IMR-90 (cell line): ENCODE results near the gene BZW2. TPM values are rescaled to one million over a fixed set of nuclear protein-coding genes. Genes with fewer than 3 reads are reported as not detected.

ENCODE experiments used
- ATAC-seq: fragments of 200-7000 bp; cut with Tn5 transposase; 2 replicates; pipeline ENCODE4 v1.9.1; 2020; ENCODE audit warnings: low read depth, mild to moderate bottlenecking, moderate library complexity
- BruUV-seq: library from RNA; stranded (reverse); fragments of 400-500 nt; replicated peaks from 2 replicates; lab custom pipeline; 2021; lab: Mats Ljungman, UMichigan
- CTCF ChIA-PET: fragments of 300-600 bp; formaldehyde crosslinking; extraction: SDS; loops from one replicate; lab custom pipeline; 2021; ENCODE audit warnings: antibody characterized with exemption; lab: Yijun Ruan, JAX
- POLR2A ChIA-PET: fragments of 300-600 bp; sonication (Branson Sonifier 250); formaldehyde crosslinking; loops from one replicate; lab custom pipeline; 2022; ENCODE audit warnings: antibody characterized with exemption; ENCODE audit not compliant: unreplicated experiment; lab: Charles Lee
- DNase-seq: peaks from one replicate; pipeline ENCODE4 v3.0.0; 2013
- H2AFZ ChIP-seq: replicated peaks from 2 replicates; pipeline ENCODE3; 2013; ENCODE audit warnings: low read length, mild to moderate bottlenecking; ENCODE audit not compliant: poor library complexity
- H2AK5ac ChIP-seq: 2 replicates; pipeline ENCODE4 v1.6.1; 2013; ENCODE audit warnings: low read depth, low read length, inconsistent platforms
- H2AK9ac ChIP-seq: replicated peaks from 2 replicates; pipeline ENCODE3; 2013; ENCODE audit warnings: mild to moderate bottlenecking, low read depth, low read length, moderate library complexity; ENCODE audit not compliant: poor library complexity
- H2BK120ac ChIP-seq: 2 replicates; pipeline ENCODE4 v1.6.1; 2013; ENCODE audit warnings: low read depth, low read length, inconsistent platforms
- H2BK15ac ChIP-seq: 3 replicates; pipeline ENCODE4 v1.6.1; 2013; ENCODE audit warnings: low read depth, low read length, inconsistent platforms
- H2BK20ac ChIP-seq: 2 replicates; pipeline ENCODE4 v1.6.1; 2013; ENCODE audit warnings: low read depth, mild to moderate bottlenecking, inconsistent platforms, low read length, moderate library complexity
- H2BK5ac ChIP-seq: 2 replicates; pipeline ENCODE4 v1.6.1; 2013; ENCODE audit warnings: mild to moderate bottlenecking, low read depth, low read length, inconsistent platforms; ENCODE audit not compliant: poor library complexity, severe bottlenecking
- H3K14ac ChIP-seq: replicated peaks from 2 replicates; pipeline ENCODE4 v1.6.1; 2013; ENCODE audit warnings: low read depth, low read length, inconsistent platforms
- H3K18ac ChIP-seq: 2 replicates; pipeline ENCODE4 v1.6.1; 2013; ENCODE audit warnings: low read depth, low read length, control low read depth
- H3K23ac ChIP-seq: 2 replicates; pipeline ENCODE4 v1.6.1; 2013; ENCODE audit warnings: low read depth, low read length, inconsistent platforms
- H3K27ac ChIP-seq: 2 replicates; pipeline ENCODE4 v1.5.1; 2013; ENCODE audit warnings: mild to moderate bottlenecking, control low read depth, low read length; ENCODE audit not compliant: insufficient read depth
- H3K27me3 ChIP-seq: 2 replicates; pipeline ENCODE4 v1.6.1; 2013; ENCODE audit warnings: low read length; ENCODE audit not compliant: control insufficient read depth, insufficient read depth
- H3K36me3 ChIP-seq: 2 replicates; pipeline ENCODE4 v1.6.1; 2013; ENCODE audit warnings: low read length, mixed read lengths; ENCODE audit not compliant: control insufficient read depth, insufficient read depth
- H3K4ac ChIP-seq: 2 replicates; pipeline ENCODE4 v1.6.1; 2013; ENCODE audit warnings: low read depth, low read length, inconsistent platforms
- H3K4me1 ChIP-seq: 2 replicates; pipeline ENCODE4 v1.6.1; 2013; ENCODE audit warnings: low read length, mixed read lengths; ENCODE audit not compliant: control insufficient read depth, insufficient read depth
- H3K4me2 ChIP-seq: 2 replicates; pipeline ENCODE4 v1.6.1; 2013; ENCODE audit warnings: low read depth, mild to moderate bottlenecking, control low read depth, low read length, moderate library complexity
- H3K4me3 ChIP-seq: 2 replicates; pipeline ENCODE4 v1.5.1; 2013; ENCODE audit warnings: low read depth, mild to moderate bottlenecking, control low read depth, low read length, moderate library complexity; ENCODE audit not compliant: insufficient read depth
- H3K56ac ChIP-seq: 2 replicates; pipeline ENCODE4 v1.6.1; 2013; ENCODE audit warnings: low read length, inconsistent platforms; ENCODE audit not compliant: insufficient read depth; ENCODE audit errors: extremely low read depth
- H3K79me1 ChIP-seq, 2 experiments: 2 replicates each; pipeline ENCODE4 v1.6.1; 2013; ENCODE audit warnings: low read length in 2 of 2, inconsistent platforms in 1 of 2, low read depth in 1 of 2
- H3K9ac ChIP-seq: 2 replicates; pipeline ENCODE4 v1.6.1; 2013; ENCODE audit warnings: low read depth, low read length, control low read depth
- H3K9me1 ChIP-seq: 2 replicates; pipeline ENCODE4 v1.6.1; 2013; ENCODE audit warnings: low read length, inconsistent platforms; ENCODE audit not compliant: insufficient read depth
- H3K9me3 ChIP-seq: 2 replicates; pipeline ENCODE4 v1.6.1; 2013; ENCODE audit warnings: low read length; ENCODE audit not compliant: control insufficient read depth, insufficient read depth
- H4K20me1 ChIP-seq: 2 replicates; pipeline ENCODE4 v1.6.1; 2013; ENCODE audit warnings: low read length, inconsistent platforms; ENCODE audit not compliant: insufficient read depth
- H4K5ac ChIP-seq: 2 replicates; pipeline ENCODE4 v1.6.1; 2013; ENCODE audit warnings: mild to moderate bottlenecking, low read depth, low read length, control low read depth
- H4K8ac ChIP-seq, 2 experiments: 2 replicates each; pipeline ENCODE4 v1.6.1; 2013; ENCODE audit warnings: low read depth in 2 of 2, low read length in 2 of 2, control low read depth in 1 of 2, inconsistent platforms in 1 of 2
- H4K91ac ChIP-seq: 2 replicates; pipeline ENCODE4 v1.6.1; 2013; ENCODE audit warnings: low read depth, low read length, inconsistent platforms; ENCODE audit not compliant: insufficient read depth
- ELK1 ChIP-seq: fragments of 150-350 bp; IDR thresholded peaks from 2 replicates; pipeline ENCODE4 v1.6.1; 2016; ENCODE audit warnings: low read depth, mild to moderate bottlenecking, low read length, moderate library complexity, borderline replicate concordance
- MXI1 ChIP-seq: IDR thresholded peaks from 2 replicates; pipeline ENCODE4 v1.6.1; 2012; ENCODE audit warnings: low read depth, mild to moderate bottlenecking, low read length, moderate library complexity, borderline replicate concordance
- RCOR1 ChIP-seq: IDR thresholded peaks from 2 replicates; pipeline ENCODE4 v1.6.1; 2012; ENCODE audit warnings: mild to moderate bottlenecking, low read length, improper control_type of control experiment; ENCODE audit not compliant: insufficient replicate concordance
- WGBS, 2 experiments: methylation state at CpG; one replicate each; pipeline versions ENCODE4 v1.1.5 to v1.1.7; 2013; ENCODE audit warnings: missing lambda C conversion rate in 2 of 2; ENCODE audit not compliant: insufficient read length in 1 of 2; ENCODE audit errors: extremely low coverage in 2 of 2; 5-methylcytosine and 5-hydroxymethylcytosine counted together
- dilution Hi-C: fragments of 300-500 bp; cut with HindIII; formaldehyde crosslinking; loops from one replicate; pipeline ENCODE4 v1.14.3; 2018; ENCODE audit warnings: low sequenced_read_pairs; ENCODE audit not compliant: unreplicated experiment
- in situ Hi-C: fragments of 300-500 bp; cut with MboI; formaldehyde crosslinking; loops from 3 replicates; pipeline ENCODE4 v1.14.3; 2019; ENCODE audit warnings: low sequenced_read_pairs, inconsistent platforms, mixed read lengths
- intact Hi-C: fragments of 100-400 bp; cut with micrococcal nuclease; formaldehyde crosslinking; loops from 2 replicates; pipeline ENCODE4 v1.10.0; 2022
- polyA plus RNA-seq, 3 experiments: library from polyadenylated mRNA; depleted of rRNA; stranded (reverse); fragments of >200 nt; gene quantifications; 2 replicates each; pipeline ENCODE4 v1.2.3, GENCODE V29; 2012; ENCODE audit warnings: low replicate concordance in 1 of 3
- total RNA-seq: library from RNA; depleted of rRNA; stranded (reverse); fragments of >200 nt; gene quantifications from 2 replicates; pipeline ENCODE4 v1.2.3, GENCODE V29; 2012

Gene BZW2
- total and polyA plus RNA-seq, 2 of the 4 experiments (the other 2 are of a cell fraction) = 58.1 to 92.9 TPM

GRCh38 chr7:16645593-16646471 lies at the start of gene BZW2, which contains the start of gene ANKMY2 (continued):
- TF ChIP-seq ELK1 = no peak

GRCh38 chr7:16598015-16598414 lies 48.0 kb upstream of the BZW2 start:
- no peak for ATAC-seq
- Histone ChIP-seq H3K56ac (no peak overlapping the region), H3K4ac (no peak overlapping the region), H2BK5ac (no peak overlapping the region), H4K5ac (no peak overlapping the region), H2AK9ac (no peak overlapping the region), H4K20me1 (no peaks in the 10 kb centered on the region), H2AFZ (no peak overlapping the region), H3K36me3 (peaks cover 12% of the 10 kb centered on the region), H3K4me2 (no peak overlapping the region), H2AK5ac (no peak overlapping the region), H4K8ac (no peak overlapping the region), H3K4me1 (peaks cover 3% of the 10 kb centered on the region; the same call in 1 of the 2 replicates), H4K91ac (no peak overlapping the region), H3K9ac (no peak overlapping the region), H3K23ac (no peak overlapping the region), H3K4me3 (no peak overlapping the region), H3K27me3 (no peaks in the 10 kb centered on the region), H3K18ac (no peak overlapping the region), H3K9me1 (0 out of 2 replicates have a peak, but pooled peaks cover 3% of the 10 kb centered on the region), H2BK120ac (no peak overlapping the region), H3K79me1 (no peaks in the 10 kb centered on the region), H3K9me3 (no peaks in the 10 kb centered on the region), H3K14ac (no peak overlapping the region), H2BK20ac (no peak overlapping the region), H2BK15ac (no peak overlapping the region), H3K27ac (no peak overlapping the region)
- WGBS, 2 experiments = no CpG with 5 or more reads among the region's 4 CpGs
- CTCF ChIA-PET = interaction anchor here (0.7 kb wide), 1 partner anchor 10 kb away, joined by 3 read pairs; no protein-coding TSS in a partner anchor
- BruUV-seq = no TSS peak
- dilution Hi-C loops (no loop called here), in situ Hi-C loops (no loop called here), intact Hi-C loops (no loop called here)
- TF ChIP-seq MXI1 (no peak), RCOR1 (no peak)
- DNase-seq = no peak
- POLR2A ChIA-PET = no interaction called here
